Measurements from ENCODE around the gene METTL21C. TPM values are rescaled to one million over a fixed set of nuclear protein-coding genes. Genes with fewer than 3 reads are reported as not detected.

The METTL21C gene
- total and polyA plus RNA-seq, 9 donors: 0.08 to 0.35 TPM; not detected in 7

DNA sequence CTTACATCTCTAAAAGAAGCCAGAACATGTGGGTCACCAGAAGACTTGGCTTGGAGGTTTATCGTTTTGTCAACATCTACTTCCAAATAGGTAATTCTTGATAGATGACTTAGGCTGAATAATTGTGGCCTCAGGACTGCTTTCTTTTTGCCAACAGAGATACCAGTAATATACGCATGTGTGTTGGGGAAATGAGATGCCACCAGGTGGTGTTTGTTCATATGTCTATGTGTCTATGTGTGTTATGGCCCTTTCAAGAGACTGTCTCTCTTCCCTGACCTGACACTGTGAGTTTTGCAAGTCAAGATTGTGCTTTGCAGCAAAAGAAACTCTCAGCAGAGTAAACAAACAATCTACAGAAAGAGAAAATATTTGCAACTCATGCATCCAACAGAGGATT lies 31.6 kb upstream of the METTL21C start:
- no peak for DNase-seq
- Histone ChIP-seq H3K4me3 (no peak overlapping the region), H3K36me3 (no peaks in the 10 kb centered on the region), H3K9me3 (no peaks in the 10 kb centered on the region), H3K4me1 (ENCODE audit: insufficient read depth) (no peaks in the 10 kb centered on the region), H3K27me3 (no peaks in the 10 kb centered on the region), H3K27ac (no peak overlapping the region)
- TF ChIP-seq EP300 (IDR thresholded peaks at IDR 0.05) (no peak), POLR2A (IDR thresholded peaks at IDR 0.05) (no peak)
- TF ChIP-seq, protein P1, sequence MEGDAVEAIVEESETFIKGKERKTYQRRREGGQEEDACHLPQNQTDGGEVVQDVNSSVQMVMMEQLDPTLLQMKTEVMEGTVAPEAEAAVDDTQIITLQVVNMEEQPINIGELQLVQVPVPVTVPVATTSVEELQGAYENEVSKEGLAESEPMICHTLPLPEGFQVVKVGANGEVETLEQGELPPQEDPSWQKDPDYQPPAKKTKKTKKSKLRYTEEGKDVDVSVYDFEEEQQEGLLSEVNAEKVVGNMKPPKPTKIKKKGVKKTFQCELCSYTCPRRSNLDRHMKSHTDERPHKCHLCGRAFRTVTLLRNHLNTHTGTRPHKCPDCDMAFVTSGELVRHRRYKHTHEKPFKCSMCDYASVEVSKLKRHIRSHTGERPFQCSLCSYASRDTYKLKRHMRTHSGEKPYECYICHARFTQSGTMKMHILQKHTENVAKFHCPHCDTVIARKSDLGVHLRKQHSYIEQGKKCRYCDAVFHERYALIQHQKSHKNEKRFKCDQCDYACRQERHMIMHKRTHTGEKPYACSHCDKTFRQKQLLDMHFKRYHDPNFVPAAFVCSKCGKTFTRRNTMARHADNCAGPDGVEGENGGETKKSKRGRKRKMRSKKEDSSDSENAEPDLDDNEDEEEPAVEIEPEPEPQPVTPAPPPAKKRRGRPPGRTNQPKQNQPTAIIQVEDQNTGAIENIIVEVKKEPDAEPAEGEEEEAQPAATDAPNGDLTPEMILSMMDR (IDR thresholded peaks at IDR 0.05): no peak
- intact Hi-C loops (cut with DNase I): loop anchor here in 1 of 4 donors (2.0 kb wide), 1 partner anchor 146 kb away; no protein-coding TSS in a partner anchor
- WGBS, 3 donors: 57 to 65% (median 61%) methylated on average over 2 of the region's 2 CpGs

DNA sequence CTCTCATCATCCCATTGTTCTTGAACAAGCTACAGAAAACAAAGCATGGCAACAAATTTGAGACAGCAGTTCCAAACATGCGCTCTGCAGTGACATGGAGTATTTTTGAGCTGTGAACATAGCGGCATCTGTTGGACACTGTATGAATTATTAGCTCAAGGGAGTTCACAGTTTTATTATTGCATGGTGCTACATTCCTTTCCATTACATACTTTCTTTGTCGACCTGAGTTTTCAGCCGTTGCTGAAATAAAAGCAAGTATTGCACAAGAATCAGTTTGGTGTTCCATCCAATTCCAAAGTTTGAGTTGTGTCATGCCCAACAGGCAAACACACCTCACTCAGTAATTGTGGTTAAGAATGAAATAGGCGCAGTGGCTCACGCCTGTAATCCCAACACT lies 30.1 kb upstream of the METTL21C start:
- Histone ChIP-seq H3K27ac (no peak overlapping the region), H3K36me3 (no peaks in the 10 kb centered on the region), H3K27me3 (no peaks in the 10 kb centered on the region), H3K9me3 (no peaks in the 10 kb centered on the region), H3K4me3 (no peak overlapping the region), H3K4me1 (ENCODE audit: insufficient read depth) (no peaks in the 10 kb centered on the region)
- intact Hi-C loops (cut with DNase I): loop anchor here in 1 of 4 donors (5.0 kb wide), 1 partner anchor 143 kb away; no protein-coding TSS in a partner anchor
- 44 to 62% (median 48%) methylated on average over 6 of the region's 6 CpGs for WGBS, 3 donors
- TF ChIP-seq EP300 (IDR thresholded peaks at IDR 0.05): no peak
- TF ChIP-seq, protein P1 (IDR thresholded peaks at IDR 0.05): no peak
- no peak for TF ChIP-seq POLR2A (IDR thresholded peaks at IDR 0.05)
- no peak for DNase-seq

DNA sequence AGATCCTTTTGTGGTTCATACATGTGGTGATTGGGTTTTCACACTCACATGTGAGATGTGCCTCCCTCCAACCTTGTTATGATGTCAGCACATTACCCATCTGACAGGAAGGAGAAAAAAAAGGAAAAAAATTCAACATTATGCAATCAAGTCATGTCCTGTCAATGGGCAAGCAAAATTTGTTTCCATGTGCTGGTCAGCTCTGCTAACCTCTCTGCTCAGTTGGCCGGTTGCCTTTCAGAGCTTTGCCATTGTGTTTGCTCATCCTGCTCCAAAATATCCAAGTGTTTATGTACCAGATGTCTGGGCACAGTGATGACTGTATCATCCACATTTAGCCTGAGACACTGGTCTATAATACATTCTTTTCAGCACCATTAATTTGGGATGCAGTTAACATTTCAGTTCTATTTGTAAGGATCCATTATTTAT lies 27.0 kb upstream of the METTL21C start:
- WGBS, 3 donors: 32 to 47% (median 37%) methylated on average over 1 of the region's 1 CpG
- H3K27me3 ChIP-seq: no peaks in the 10 kb centered on the region
- no peak overlapping the region for H3K4me3 ChIP-seq
- no peak for DNase-seq
- H3K9me3 ChIP-seq: no peaks in the 10 kb centered on the region
- TF ChIP-seq POLR2A (IDR thresholded peaks at IDR 0.05) (no peak), EP300 (IDR thresholded peaks at IDR 0.05) (no peak)
- TF ChIP-seq, protein P1 (IDR thresholded peaks at IDR 0.05): no peak
- no peak overlapping the region for H3K27ac ChIP-seq
- intact Hi-C loops (cut with DNase I): loop anchor here in 1 of 4 donors (5.0 kb wide), 1 partner anchor 140 kb away; no protein-coding TSS in a partner anchor
- H3K4me1 ChIP-seq (ENCODE audit: insufficient read depth): no peaks in the 10 kb centered on the region
- H3K36me3 ChIP-seq: no peaks in the 10 kb centered on the region

DNA sequence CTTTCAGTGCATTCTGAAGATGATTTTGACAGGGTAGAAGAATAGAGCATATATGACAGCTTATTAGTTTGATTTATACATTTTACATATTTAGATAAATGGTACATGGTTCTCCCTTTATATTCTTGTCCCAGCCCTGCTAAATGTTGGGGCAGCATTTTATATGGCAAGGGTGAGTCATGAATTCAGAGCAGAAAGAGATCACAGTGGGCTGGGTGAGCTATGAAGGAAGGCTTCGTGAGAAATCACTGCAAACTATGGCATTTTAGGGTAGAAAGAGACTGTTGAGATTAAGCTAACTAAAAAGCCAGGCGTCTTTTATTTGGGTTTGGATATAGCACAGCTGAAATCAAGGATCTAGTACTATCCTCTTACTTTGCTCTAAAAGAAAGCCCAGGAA lies 23.9 kb upstream of the METTL21C start:
- Histone ChIP-seq H3K36me3 (no peaks in the 10 kb centered on the region), H3K4me1 (ENCODE audit: insufficient read depth) (no peaks in the 10 kb centered on the region), H3K9me3 (no peaks in the 10 kb centered on the region), H3K27ac (no peak overlapping the region), H3K4me3 (no peak overlapping the region), H3K27me3 (no peaks in the 10 kb centered on the region)
- intact Hi-C loops (cut with DNase I): no loop called here
- DNase-seq: no peak
- WGBS, 3 donors: 64 to 70% (median 68%) methylated on average over 2 of the region's 2 CpGs
- TF ChIP-seq, protein P1 (IDR thresholded peaks at IDR 0.05): no peak
- TF ChIP-seq POLR2A (IDR thresholded peaks at IDR 0.05) (no peak), EP300 (IDR thresholded peaks at IDR 0.05) (no peak)
